A204.1 (cell line): ENCODE measurements around the gene DET1.
"Not testable (repeated sequence)": the region's sequence is repeated elsewhere in the genome, so short reads cannot be mapped to it uniquely, and the experiment has no call there.

Source experiments
- FAIRE-seq: peaks from 2 replicates; lab custom pipeline; 2012; peaks lifted over from hg19 to GRCh38; lab: Jason Lieb, UNC

The DET1 gene

DNA sequence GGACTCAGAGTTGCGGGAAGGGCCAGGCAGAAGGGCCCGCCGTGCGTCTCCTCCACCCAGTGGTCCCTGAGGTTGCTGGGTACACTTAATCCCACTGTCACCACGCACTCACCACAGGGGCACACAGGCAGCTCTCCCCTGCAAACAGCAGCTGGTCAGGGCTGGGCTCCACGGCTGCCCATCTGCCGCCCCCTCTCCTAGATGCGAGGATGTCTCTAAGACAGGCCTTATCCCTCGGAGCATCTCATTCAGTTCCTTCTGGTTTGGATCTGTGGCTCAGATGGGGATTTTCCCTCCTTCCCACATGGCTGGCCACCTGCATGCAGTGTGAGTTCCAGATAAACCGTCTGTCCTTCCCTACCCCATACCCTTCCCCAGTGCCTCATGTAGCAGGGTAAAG is 52.6 kb downstream of the DET1 start:
- no peak for FAIRE-seq

DNA sequence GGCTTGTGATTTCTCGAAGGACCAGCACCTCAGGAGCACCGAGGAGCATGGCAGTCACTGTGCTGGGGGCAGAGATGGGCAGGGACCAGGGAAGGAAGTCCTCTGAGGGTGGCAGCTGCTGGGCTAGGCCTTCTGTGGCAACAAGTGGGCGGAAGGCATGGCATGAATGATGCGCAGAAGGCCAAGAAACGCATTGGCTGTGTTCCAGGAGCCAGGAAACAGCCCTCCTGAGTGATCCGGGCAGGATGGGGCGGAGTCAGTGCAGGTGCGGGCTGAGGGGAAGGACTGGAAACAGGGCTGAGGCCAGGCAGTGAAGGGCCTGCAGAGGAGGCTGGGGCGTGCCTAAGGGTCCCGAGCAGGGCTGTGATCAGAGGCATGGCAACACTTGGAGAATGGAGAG is 55.3 kb downstream of the DET1 start:
- no peak for FAIRE-seq

DNA sequence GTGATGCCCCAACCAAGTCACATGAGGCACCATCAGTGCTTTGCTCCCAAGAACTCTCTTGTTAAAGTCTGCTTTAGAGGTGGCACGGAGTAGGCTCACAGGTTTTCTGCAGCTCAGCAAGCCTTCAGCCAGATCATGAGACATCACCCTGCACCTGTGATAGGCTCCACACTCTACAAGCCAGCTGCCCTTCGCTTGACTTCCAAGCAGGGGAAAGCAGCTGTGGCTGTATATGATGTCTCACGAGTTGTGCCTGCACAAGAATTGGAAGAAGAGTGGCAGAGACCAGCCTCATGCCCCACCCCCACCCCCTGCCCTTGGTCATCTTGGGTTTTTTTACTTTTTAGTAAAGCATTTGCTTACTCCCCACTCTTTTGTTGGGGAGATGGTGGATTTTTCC is 56.4 kb downstream of the DET1 start:
- no peak for FAIRE-seq

DNA sequence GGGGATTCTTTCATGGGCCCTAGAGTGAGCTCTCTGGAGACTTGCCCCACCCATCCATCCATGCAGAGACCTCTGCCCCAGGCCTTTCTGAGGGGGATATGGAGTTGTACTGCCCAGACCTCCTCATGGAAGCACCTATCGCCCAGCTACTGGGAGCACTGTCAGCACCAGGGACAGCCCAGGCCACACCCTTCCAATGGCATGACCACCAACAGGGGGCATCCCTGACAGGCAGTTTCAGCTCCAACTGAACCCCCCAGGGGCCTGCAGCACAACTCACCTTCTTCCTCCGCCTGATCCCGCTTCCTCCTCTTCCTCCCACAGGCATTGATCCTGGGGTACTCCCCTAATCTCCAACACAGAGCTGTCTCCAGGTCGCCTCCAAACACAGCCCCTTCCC is 57.2 kb downstream of the DET1 start:
- FAIRE-seq, result no peak

DNA sequence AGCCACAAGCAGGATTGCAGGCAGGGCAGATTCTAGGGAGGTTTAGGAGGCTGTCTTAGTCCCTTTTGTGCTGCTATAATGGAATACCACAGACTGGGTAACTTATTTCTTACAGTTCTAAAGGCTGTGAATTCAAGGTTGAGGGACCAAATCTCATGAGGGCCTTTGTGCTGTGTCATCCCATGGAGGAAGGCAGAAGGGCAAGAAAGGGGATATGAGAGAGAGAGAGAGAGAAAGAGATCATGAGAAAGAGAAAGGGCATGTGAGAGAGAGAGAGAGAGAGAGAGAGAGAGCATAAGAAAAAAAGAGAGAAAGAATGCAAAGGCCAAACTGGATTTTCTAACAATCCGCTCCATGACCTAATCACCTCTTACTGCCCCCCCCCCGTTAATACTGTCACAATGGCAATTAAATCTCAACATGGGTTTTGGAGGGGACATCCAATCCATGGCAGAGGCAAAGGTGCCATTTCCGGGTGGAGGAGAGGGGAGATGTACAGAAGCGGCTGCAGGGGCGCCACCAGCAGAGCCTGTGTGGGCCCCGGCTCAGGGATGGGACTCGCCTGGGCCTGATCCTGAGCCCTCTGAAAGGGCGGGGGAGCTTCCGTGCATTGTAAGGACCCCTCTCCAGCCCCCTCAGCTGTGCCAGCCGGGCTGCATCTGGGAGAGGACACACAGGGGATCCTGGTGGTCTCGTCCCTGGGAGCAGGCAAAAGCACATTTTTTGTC is 58.5 kb downstream of the DET1 start:
- no peak for FAIRE-seq

DNA sequence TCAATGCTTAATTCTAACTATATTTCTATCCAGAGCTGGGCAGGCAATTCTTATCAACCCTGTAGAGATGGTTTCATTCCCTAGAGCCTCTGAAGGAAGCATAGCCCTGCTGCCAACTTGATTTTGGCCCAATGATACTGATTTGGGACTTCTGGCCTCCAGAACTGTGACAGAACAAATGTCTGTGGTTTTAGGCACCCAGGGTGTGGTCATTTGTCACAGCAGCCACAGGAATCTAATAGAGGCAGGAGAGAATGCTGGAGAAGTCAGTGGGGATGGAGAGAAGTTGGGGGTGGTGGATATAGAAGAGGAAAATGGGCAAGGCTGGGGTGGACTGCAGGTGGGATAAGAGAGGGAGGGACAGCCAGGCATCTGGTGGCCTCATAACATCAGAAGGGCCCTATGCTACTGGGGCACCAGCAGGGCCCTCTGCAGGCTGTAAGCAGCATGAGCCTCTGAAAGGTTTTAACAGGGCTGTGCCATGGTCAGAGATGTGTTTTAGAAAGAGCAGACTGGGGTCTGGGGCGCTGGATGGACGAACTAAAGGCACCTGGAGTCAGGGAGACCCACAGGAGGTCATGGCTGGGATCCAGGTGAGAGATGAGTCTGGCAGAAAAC is 59.2 kb downstream of the DET1 start:
- FAIRE-seq, result no peak

DNA sequence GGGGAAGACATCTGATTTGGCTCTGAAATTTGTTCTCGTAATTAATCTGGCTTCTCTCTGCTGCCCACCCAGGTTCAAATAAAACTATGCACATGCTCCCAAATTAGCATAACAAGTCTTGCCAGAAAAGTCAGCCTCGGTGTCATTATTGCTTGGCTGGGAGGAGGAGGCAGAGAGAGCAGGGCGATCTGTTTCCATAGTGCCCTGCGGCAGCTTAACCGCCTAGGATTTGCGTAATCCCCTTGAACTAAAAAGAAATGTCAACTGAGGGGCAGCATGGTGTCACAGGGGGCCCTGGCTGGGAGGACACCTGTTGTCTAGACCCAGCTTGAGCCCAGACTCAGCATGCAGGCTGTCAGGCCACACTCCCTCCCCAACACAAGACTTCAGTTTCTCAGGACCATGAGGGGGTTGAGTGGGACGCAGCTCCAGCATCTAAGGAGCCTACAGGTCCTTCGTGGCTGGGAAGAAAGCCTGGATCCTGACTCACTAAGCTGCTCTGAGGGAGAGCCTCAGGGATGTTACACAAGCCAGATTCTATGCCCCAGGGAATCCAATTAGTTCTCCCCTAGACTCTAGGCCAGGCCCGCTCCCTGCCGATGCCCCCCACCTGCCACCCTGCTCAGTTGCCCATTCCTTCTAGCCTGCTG is 61.7 kb downstream of the DET1 start:
- FAIRE-seq, result no peak

DNA sequence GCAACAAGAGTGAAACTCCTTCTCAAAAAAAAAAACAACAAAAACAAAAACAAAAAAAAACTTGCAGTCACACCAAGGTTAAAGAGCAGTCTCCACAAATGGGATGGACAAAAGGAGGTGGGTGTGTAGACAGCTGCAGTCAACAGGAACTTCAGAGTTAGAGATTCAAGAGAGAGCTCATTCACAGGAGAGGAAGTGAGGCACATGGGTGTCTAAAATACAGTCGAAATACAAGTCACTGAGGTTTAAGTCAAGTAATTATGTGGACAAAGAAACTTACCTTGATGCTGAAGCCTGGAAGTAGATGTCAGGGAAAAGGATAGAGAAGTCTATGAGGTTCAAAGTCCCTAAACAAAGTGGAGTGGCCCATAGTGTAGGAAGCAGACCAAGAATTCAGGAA is 64.2 kb downstream of the DET1 start:
- no peak for FAIRE-seq

DNA sequence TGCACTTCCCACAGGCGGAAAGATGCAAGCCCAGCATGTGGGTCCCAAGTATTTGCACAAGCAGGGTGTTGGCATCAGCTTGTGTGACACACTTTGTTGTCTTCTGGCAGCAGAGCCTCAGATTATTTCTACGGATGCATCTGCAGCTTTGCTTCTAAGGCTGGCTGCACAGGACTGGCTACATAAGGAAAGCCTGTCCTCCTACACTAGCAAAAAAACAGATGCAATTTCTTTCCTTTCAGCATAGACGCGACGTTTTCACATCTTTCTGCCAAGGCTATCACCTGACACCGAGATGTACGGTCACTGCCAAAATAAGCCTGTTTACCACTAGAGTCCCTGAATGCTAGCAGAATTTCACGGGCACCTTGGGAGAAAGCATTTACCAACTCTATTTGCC is 65.5 kb downstream of the DET1 start:
- no peak for FAIRE-seq

DNA sequence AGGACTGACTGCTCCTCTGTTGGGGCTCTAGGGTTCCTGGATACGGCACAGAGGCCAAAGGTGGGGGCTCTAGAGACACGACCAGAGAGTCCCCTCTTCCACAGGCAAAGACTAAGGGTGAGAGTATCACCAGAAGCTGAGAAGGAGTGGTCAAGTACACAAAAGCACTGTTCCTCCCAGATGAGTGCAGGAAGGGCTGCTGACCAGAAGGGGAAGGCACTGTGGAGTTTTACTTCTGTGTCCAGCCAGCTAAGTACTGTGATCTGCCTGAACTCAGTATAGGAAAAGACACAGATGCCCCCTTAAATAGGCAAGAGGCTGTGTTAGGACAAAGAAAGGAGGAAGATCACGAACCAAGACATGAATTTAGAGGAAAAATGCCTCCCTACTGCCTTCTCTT is 67.3 kb downstream of the DET1 start:
- no peak for FAIRE-seq

DNA sequence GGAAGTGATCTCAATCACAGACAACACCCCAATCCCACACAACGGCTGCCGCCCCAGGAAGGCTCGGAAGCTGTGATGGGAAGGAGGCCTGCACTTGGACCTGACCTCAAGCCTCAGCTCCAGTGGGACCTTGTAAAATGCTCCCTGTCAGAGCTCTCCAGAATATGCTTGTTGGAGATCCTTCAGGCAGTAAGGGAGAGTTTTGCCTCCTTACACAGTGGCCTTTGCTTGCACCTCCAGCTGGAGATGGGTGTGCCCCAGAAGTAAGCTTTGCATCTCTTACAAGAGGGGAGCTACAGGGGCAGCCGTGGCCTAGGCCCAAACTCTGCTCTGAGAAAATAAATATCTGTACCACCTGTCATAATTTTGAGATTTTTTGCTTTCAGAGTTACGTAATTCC is 68.6 kb downstream of the DET1 start:
- FAIRE-seq, result no peak

DNA sequence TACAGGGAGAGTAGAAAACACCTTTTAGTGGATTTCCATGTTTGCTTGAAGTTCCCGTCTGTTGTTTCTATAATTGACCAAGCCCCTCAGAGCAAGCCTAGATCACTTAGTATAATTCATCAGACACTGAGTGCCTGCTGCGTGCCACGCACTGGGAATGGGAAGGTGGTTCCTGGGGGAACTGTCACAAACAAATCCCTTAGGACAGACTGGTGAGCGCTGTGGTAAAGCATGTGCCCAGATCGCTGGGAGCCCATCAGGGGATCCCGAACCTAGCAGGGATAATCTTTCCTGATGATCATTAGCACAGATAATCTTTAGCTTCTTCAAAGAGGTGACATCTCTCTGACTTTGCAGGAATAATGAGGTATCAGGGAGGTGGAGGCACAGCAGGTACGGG is 69.4 kb downstream of the DET1 start:
- FAIRE-seq, result no peak

DNA sequence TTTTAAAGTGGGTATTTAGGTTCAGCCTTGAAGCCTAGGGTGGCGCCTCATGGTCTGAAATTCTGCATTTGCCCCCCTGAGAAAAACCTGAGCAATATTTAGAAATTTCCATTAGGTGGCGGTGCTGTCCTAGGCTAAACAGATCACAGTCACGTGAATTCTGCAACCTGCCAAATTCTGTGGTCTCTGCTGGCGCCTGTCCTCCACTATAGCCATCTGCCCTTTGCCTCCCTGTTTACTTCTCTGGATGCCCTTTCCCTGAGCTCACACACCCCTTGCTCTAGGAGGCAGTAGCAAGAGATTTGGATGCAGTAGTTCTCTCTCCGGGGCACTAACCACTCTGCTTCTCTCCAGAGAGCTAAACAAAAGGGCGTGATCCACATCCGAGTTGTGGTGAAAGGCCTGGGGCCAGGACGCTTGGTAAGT is 69.8 kb downstream of the DET1 start:
- FAIRE-seq, result no peak

DNA sequence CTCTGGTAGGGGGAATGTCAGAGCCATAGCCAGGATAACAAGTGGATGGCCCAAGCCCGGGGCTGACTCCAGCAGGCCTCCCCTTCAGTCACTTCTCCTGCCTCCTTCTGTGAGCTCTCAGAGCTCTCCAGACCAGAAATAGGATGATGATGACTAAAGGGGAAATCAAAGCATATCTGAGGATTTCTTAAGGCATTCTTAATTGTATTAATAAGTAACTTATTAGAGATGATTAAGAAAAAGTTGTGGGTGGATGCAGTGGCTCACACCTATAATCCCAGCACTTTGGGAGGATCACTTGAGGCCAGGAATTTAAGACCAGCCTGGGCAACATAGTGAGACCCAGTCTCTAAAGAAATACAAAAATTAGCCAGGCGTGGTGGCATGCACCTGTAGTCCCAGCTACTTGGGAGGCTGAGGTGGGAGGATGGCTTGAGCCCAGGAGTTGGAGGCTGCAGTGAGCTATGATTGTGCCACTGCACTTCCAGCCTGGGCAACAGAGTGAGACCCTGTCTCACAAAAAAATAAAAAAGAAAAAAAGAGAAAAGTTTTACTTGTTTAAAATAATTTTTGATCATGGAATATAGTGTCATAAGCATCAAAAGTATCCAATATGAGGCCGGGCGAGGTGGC is 72.7 kb downstream of the DET1 start:
- FAIRE-seq, result not testable (repeated sequence)

DNA sequence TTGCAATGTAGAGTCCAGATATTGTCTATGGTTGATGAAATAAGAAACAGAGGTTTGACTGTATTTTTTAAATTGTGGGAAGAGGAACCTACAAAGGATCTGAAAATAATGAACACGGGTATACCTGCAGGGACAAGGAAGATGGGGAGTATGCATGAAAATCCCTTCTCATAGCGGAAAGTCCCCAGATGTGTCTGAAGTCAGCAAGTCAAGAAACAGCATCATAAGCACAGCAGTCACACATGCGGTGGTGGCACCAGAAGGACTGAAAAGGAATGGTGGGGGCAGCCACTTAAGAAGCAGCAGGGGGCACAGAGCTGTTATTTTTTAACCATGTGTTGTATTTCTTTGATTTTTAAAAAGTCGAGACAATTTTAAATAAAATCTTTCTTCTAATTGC is 74.3 kb downstream of the DET1 start:
- no peak for FAIRE-seq

DNA sequence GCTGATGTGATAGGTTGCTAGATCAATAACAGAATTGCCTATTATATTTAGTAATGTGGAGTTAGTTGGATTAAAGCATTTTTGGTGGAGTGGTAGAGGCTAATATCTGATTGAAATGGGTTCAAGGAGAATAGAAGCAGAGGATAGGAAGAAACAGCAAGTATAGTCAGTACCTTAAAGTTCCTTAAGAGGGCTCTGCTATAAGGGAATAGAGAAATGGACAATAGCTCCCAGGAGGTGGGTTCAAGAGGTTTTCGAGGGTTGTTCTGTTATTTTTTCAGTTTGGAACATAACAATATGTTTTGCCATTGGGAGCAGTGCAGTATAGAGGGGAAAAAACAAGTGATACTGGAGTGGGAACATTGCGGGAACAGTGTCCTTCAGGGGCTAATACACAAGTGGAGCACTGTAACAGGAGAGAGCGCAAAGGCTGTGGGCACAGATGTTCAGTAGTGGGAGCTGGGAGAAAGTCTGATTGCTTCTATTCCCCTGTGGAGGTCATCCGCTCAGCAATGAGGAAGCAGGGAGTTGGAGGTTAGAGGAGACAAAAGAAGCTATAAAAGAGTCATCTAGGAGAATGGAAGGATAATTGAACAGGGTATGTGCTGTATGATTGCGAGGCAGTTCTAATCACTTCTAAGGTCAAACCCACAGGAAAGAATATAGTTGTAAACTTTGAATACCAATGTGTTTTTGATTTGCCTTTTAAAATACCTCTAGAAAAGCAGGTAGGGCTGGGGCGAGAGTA is 75.7 kb downstream of the DET1 start:
- FAIRE-seq, result no peak

DNA sequence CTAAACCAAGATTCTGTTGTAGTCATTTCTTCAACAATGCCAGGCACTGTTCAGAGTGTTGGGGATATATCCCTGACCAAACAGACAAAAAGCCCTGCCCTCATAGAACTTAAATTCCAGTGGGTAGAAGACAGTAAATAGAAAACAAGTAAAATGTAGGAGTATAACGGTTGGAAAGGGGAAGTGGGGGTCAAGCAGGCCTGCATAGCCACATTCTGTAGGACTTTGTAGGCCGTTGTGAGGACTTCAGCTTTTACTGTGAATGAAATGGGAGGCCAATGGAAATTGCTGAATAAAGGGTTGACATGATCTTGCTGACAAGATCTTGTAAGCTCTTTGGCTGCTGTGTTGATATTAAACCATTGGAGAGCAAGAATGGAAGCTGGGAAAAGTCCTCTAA is 77.2 kb downstream of the DET1 start:
- no peak for FAIRE-seq

DNA sequence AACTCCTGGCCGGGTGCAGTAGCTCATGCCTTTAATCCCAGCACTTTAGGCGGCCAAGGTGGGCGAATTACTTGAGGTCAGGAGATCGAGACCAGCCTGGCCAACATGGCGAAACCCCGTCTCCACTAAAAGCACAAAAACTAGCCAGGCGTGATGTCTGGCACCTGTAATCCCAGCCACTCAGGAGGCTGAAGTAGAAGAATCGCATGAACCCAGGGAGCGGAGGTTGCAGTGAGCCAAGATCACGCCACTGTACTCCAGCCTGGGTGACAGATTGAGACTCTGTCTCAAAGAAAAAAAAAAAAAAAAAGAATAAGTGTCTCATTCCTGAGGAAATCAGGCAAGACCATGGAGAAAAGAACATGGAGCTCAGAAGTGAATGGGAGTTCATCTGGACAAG is 77.8 kb downstream of the DET1 start:
- not testable (repeated sequence) for FAIRE-seq

DNA sequence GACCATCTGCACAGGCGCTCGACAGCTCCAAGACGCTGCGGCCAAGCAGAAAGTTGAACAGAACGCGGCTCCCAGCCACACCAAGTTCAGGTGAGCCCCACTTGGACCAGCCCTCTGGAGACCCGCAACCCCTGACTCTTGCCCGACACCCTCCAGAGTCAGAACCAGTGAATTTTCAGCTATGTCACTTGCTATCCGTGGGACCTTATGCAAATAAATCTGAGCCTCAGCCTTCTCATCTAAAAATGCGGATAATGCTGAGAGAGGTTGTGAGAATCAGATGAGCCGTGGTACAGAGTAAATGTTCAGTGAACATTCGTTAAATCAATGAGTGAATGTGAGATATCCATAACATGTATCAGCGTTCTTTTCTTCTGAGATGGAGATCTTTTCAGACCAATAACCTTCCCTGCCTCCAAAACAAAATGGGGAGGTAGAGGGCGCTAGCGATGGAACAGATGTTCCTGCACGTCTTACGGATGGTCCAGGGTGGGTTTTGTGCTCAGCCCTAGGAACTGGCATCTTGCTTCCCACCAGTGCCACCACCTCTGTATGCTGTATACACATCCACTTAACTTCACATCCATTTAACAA is 78.4 kb downstream of the DET1 start:
- no peak for FAIRE-seq

DNA sequence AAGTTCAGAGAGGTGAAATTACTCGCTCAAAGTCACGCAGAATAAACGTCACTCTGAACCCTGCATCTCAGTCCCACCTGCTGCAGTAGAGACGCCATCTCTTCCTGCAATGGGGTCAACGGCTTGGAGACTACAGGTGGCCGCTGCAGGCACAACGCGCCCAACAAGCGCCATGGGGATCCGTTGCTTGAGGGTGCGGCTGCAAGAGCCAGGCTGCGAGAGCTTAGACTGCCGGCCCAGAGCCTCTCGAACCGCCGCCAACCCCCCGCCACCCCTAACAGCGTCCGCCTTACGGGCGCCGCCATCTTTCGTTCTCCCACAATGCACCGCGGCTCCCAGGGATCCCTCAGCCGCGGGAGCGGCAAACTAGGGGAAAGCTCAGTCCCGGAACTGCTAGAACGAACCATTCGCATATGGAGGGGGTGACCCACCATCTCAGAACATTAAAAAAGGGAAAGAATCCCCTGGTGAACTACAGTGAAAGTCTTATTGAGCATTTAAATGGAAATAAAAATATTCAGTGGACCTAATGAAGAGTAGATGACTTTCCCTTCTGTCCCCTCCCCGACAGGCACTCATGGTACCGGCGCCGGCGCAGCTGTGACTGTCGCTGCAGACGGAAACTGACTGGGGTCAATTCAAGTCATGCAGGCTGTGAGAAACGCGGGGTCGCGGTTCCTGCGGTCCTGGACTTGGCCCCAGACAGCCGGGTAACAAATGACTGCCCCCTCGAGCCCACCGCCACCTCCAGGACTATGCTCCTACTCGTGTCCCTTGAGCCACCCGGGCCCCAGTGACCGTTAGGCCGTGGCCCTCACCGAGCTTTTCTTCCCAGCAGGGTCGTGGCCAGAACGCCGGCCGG is 79.2 kb downstream of the DET1 start, which contains the start of the genes MRPL46 and MRPS11:
Gene MRPL46 (minus strand): TSS at position 316 of the 862 bp plus-strand sequence. CDS start 11 bp downstream, at position 305.
Gene MRPS11 (plus strand): TSS at position 636 of the 862 bp plus-strand sequence. CDS start 10 bp downstream, at position 646.
- no peak for FAIRE-seq
